Mesothelial cell of epicardium (in vitro differentiated cells): ENCODE results near the gene CHAC2. TPM values are rescaled to one million over a fixed set of nuclear protein-coding genes. Genes with fewer than 3 reads are reported as not detected.

ENCODE experiments used
- DNase-seq, 2 experiments: peaks; one replicate each; pipeline ENCODE4 v3.0.0; 2021; ENCODE audit warnings: low spot score in 2 of 2; ENCODE audit not compliant: unreplicated experiment in 2 of 2
- H3K27ac Mint-ChIP-seq: 2 replicates; pipeline ENCODE4 v1.8.0; 2021; ENCODE audit warnings: mixed read lengths
- H3K27me3 Mint-ChIP-seq: 2 replicates; pipeline ENCODE4 v1.8.0; 2021; ENCODE audit warnings: low read depth, mixed read lengths
- H3K36me3 Mint-ChIP-seq: 2 replicates; pipeline ENCODE4 v1.8.0; 2021; ENCODE audit warnings: mixed read lengths
- H3K4me1 Mint-ChIP-seq: 2 replicates; pipeline ENCODE4 v1.8.0; 2021; ENCODE audit warnings: mixed read lengths
- H3K4me3 Mint-ChIP-seq: 2 replicates; pipeline ENCODE4 v1.8.0; 2021; ENCODE audit warnings: mild to moderate bottlenecking, moderate library complexity, mixed read lengths
- H3K9me3 Mint-ChIP-seq: 2 replicates; pipeline ENCODE4 v1.8.0; 2021; ENCODE audit warnings: mixed read lengths
- total RNA-seq: library from RNA; stranded (reverse); gene quantifications from 3 replicates; pipeline ENCODE4 v1.2.1, GENCODE V29; 2021
- TF ChIP-seq, protein P1 (sequence below): fragments of 200-600 bp; sonication (generic); IDR thresholded peaks from one replicate; pipeline ENCODE4 v1.5.0; 2021; ENCODE audit warnings: antibody characterized with exemption; ENCODE audit not compliant: unreplicated experiment

Gene CHAC2
- total RNA-seq, 1 donor from 2014 or later, result 1.1 TPM

DNA sequence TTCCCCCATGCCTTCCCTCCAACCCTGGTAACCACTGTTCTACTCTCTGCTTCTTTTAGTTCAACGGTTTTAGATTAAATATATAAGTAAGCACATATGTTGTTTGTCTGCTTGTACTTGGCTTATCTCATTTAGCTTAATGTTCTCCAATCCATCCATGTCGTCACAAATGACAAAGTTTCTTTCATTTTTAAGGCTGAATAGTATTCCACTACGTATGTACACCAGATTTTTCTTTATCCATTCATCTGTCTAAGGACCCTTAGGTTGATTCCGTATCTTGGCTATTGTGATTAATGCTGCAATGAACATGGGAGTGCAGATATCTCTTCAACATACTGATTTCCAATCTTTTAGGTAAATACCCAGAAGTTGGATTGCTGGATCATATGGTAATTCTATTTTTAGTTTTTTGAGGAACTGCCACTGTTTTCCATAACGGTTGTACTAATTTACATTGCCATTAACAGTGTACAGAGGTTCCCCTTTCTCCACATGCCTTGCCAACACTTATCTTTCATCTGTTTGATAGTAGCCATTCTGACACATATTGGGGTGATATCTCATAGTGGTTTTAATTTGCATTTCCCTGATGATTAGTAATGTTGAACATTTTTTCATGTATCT lies 11.0 kb downstream of the CHAC2 start:
- Mint-ChIP-seq H3K9me3 (peaks cover 8% of the 10 kb centered on the region), H3K4me1 (peaks cover 9% of the 10 kb centered on the region), H3K4me3 (no peak overlapping the region), H3K27me3 (no peaks in the 10 kb centered on the region), H3K27ac (no peak overlapping the region), H3K36me3 (peaks cover 18% of the 10 kb centered on the region)
- DNase-seq, result no peak
- TF ChIP-seq, protein P1, sequence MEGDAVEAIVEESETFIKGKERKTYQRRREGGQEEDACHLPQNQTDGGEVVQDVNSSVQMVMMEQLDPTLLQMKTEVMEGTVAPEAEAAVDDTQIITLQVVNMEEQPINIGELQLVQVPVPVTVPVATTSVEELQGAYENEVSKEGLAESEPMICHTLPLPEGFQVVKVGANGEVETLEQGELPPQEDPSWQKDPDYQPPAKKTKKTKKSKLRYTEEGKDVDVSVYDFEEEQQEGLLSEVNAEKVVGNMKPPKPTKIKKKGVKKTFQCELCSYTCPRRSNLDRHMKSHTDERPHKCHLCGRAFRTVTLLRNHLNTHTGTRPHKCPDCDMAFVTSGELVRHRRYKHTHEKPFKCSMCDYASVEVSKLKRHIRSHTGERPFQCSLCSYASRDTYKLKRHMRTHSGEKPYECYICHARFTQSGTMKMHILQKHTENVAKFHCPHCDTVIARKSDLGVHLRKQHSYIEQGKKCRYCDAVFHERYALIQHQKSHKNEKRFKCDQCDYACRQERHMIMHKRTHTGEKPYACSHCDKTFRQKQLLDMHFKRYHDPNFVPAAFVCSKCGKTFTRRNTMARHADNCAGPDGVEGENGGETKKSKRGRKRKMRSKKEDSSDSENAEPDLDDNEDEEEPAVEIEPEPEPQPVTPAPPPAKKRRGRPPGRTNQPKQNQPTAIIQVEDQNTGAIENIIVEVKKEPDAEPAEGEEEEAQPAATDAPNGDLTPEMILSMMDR, result no peak

- Mint-ChIP-seq H3K36me3 (peaks cover 14% of the 10 kb centered on the region), H3K27me3 (no peaks in the 10 kb centered on the region), H3K4me3 (no peak overlapping the region), H3K4me1 (peaks cover 21% of the 10 kb centered on the region), H3K9me3 (peaks cover 8% of the 10 kb centered on the region), H3K27ac (peak overlapping the region; percentile 17)
- TF ChIP-seq, protein P1, result no peak
- no peak for DNase-seq
Measured at GRCh38 chr2:53780056-53780455, 12.5 kb downstream of the CHAC2 start.

GRCh38 chr2:53782676-53783075 lies 15.1 kb downstream of the CHAC2 start:
- H3K36me3 Mint-ChIP-seq, result peaks cover 14% of the 10 kb centered on the region
- H3K27me3 Mint-ChIP-seq, result no peaks in the 10 kb centered on the region
- H3K4me3 Mint-ChIP-seq, result no peak overlapping the region
- H3K27ac Mint-ChIP-seq, result no peak overlapping the region
- peaks cover 32% of the 10 kb centered on the region for H3K4me1 Mint-ChIP-seq
- DNase-seq, result no peak
- TF ChIP-seq, protein P1, result no peak
- peaks cover 8% of the 10 kb centered on the region for H3K9me3 Mint-ChIP-seq

DNA sequence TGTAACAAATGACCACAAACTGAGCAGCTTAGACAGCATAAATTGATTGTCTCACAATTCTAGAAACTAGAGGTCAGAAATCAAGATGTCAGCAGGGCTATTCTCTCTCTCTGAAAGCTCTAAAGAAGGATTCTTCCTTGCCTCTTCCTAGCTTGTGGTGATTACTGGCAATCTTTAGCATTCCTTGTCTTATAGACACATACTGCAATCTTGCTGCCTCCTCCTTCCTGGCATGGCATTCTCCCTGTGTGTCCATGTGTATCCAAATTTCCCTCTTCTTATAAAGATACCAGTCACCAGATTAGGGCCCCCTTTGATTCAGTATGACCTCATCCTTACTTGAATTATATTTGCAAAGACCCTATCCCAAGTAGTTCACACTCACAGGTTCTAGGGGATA lies 16.8 kb downstream of the CHAC2 start:
- peak overlapping the region; percentile 68 for H3K27ac Mint-ChIP-seq
- H3K27me3 Mint-ChIP-seq, result no peaks in the 10 kb centered on the region
- no peak for DNase-seq
- H3K9me3 Mint-ChIP-seq, result no peaks in the 10 kb centered on the region
- TF ChIP-seq, protein P1, result no peak
- peak overlapping the region; percentile 93 for H3K4me3 Mint-ChIP-seq
- peaks cover 6% of the 10 kb centered on the region for H3K36me3 Mint-ChIP-seq
- H3K4me1 Mint-ChIP-seq, result peaks cover 43% of the 10 kb centered on the region

GRCh38 chr2:53785366-53785765 lies 17.8 kb downstream of the CHAC2 start:
- H3K27ac Mint-ChIP-seq, result peak overlapping the region; percentile 97
- H3K4me1 Mint-ChIP-seq, result peaks cover 43% of the 10 kb centered on the region

More at GRCh38 chr2:53785366-53785765, 17.8 kb downstream of the CHAC2 start:
- no peaks in the 10 kb centered on the region for H3K9me3 Mint-ChIP-seq
- peak overlapping the region; percentile 93 for H3K4me3 Mint-ChIP-seq
- TF ChIP-seq, protein P1, result no peak
- DNase-seq, result no peak
- no peaks in the 10 kb centered on the region for H3K36me3 Mint-ChIP-seq
- no peaks in the 10 kb centered on the region for H3K27me3 Mint-ChIP-seq
